ENCODE results near the gene EZR.

DNA sequence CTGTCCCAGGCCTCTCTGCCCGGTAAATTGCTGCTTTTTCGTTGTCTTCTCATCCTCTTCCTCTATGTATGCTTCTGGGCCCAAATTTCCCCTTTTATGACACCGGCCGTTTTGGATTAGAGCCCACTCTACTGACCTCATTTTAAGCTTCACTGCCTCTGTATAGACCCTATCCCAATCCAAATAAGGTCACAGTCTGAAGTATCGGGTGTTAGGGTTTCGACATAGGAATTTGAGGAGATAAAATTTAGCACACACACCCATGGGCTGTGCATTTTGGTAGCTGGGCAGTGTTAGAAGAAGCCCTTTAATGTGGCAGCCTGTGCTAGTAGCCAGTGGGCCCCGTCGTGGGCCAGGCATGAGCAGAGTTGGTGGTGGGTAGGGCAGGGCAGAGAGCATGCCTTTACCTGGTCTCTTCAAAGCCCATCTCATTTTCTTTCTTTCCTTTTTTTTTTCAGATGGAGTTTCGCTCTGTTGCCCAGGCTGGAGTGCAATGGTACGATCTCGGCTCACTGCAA lies 27.9 kb upstream of the EZR start:
- TF ChIP-seq, protein P1, sequence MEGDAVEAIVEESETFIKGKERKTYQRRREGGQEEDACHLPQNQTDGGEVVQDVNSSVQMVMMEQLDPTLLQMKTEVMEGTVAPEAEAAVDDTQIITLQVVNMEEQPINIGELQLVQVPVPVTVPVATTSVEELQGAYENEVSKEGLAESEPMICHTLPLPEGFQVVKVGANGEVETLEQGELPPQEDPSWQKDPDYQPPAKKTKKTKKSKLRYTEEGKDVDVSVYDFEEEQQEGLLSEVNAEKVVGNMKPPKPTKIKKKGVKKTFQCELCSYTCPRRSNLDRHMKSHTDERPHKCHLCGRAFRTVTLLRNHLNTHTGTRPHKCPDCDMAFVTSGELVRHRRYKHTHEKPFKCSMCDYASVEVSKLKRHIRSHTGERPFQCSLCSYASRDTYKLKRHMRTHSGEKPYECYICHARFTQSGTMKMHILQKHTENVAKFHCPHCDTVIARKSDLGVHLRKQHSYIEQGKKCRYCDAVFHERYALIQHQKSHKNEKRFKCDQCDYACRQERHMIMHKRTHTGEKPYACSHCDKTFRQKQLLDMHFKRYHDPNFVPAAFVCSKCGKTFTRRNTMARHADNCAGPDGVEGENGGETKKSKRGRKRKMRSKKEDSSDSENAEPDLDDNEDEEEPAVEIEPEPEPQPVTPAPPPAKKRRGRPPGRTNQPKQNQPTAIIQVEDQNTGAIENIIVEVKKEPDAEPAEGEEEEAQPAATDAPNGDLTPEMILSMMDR (conservative IDR thresholded peaks at IDR 0.05; ENCODE audit: low read length) = no peak
- TF ChIP-seq EZH2phosphoT487 (IDR thresholded peaks at IDR 0.05; ENCODE audit: borderline replicate concordance, low read depth, low read length) = no peak

Data from OCI-LY7 (cell line).